ENCODE data around the gene SLC9A9.

DNA sequence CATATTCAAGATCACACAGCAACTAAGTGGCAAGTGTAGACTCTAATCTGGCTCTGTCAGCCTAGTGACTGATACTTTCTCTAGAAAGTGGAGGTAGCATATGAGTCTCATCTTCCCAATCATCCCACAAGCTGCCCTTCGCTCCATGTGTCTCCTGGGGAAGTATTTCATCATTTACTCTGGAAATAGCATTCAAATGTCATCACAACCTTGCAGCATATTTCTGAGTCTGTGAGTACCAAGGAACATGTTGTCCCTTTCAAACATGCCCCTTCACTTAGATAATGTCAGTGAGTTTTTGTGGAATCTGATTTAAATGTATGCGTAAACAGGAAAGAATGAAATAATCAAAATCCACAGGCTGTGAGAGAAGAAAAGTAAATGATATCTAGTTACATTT is 322.9 kb downstream of the SLC9A9 start:
- no peak for TF ChIP-seq EZH2 (IDR thresholded peaks at IDR 0.05; ENCODE audit: borderline replicate concordance, low read depth, low read length)
- TF ChIP-seq, protein P1, sequence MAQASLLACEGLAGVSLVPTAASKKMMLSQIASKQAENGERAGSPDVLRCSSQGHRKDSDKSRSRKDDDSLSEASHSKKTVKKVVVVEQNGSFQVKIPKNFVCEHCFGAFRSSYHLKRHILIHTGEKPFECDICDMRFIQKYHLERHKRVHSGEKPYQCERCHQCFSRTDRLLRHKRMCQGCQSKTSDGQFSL (CRISPR knock-in tag; IDR thresholded peaks at IDR 0.05), result no peak
- TF ChIP-seq, protein P1 (tag; IDR thresholded peaks at IDR 0.05), result no peak
- no peak for TF ChIP-seq TGIF2 (CRISPR knock-in tag; IDR thresholded peaks at IDR 0.05)
- no peak for TF ChIP-seq POLR2H (tag; IDR thresholded peaks at IDR 0.05; ENCODE audit: low read depth)
- TF ChIP-seq EP400 (IDR thresholded peaks at IDR 0.05), result no peak
- no peak for TF ChIP-seq NR2C2 (CRISPR knock-in tag; IDR thresholded peaks at IDR 0.05)
- TF ChIP-seq NR2C2 (tag; IDR thresholded peaks at IDR 0.05), result no peak
- TF ChIP-seq GATA2 (CRISPR knock-in tag; IDR thresholded peaks at IDR 0.05), result no peak
- no peak for TF ChIP-seq EGR1 (conservative IDR thresholded peaks at IDR 0.05)
- TF ChIP-seq, protein P2, sequence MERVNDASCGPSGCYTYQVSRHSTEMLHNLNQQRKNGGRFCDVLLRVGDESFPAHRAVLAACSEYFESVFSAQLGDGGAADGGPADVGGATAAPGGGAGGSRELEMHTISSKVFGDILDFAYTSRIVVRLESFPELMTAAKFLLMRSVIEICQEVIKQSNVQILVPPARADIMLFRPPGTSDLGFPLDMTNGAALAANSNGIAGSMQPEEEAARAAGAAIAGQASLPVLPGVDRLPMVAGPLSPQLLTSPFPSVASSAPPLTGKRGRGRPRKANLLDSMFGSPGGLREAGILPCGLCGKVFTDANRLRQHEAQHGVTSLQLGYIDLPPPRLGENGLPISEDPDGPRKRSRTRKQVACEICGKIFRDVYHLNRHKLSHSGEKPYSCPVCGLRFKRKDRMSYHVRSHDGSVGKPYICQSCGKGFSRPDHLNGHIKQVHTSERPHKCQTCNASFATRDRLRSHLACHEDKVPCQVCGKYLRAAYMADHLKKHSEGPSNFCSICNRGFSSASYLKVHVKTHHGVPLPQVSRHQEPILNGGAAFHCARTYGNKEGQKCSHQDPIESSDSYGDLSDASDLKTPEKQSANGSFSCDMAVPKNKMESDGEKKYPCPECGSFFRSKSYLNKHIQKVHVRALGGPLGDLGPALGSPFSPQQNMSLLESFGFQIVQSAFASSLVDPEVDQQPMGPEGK (CRISPR knock-in tag; IDR thresholded peaks at IDR 0.05; ENCODE audit: borderline replicate concordance), result no peak
- TF ChIP-seq, protein P3, sequence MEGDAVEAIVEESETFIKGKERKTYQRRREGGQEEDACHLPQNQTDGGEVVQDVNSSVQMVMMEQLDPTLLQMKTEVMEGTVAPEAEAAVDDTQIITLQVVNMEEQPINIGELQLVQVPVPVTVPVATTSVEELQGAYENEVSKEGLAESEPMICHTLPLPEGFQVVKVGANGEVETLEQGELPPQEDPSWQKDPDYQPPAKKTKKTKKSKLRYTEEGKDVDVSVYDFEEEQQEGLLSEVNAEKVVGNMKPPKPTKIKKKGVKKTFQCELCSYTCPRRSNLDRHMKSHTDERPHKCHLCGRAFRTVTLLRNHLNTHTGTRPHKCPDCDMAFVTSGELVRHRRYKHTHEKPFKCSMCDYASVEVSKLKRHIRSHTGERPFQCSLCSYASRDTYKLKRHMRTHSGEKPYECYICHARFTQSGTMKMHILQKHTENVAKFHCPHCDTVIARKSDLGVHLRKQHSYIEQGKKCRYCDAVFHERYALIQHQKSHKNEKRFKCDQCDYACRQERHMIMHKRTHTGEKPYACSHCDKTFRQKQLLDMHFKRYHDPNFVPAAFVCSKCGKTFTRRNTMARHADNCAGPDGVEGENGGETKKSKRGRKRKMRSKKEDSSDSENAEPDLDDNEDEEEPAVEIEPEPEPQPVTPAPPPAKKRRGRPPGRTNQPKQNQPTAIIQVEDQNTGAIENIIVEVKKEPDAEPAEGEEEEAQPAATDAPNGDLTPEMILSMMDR (IDR thresholded peaks at IDR 0.05 in 2 of 3, conservative IDR thresholded peaks at IDR 0.05 in 1 of 3; ENCODE audit: insufficient read depth in 2 of 3, low read depth in 1 of 3, low read length in 3 of 3), result no peak
- TF ChIP-seq ZKSCAN1 (IDR thresholded peaks at IDR 0.05; ENCODE audit: low read depth, low read length), result no peak
- TF ChIP-seq NEUROD1 (IDR thresholded peaks at IDR 0.05; ENCODE audit: borderline replicate concordance, low read depth, low read length, partially characterized antibody), result no peak
